ENCODE data around the gene STK31.
"Not testable (repeated sequence)": the region's sequence is repeated elsewhere in the genome, so short reads cannot be mapped to it uniquely, and the experiment has no call there.

The STK31 gene

GRCh38 chr7:23808421-23808820 lies 98.4 kb downstream of the STK31 start:
- no peak for DNase-seq (ENCODE audit: low read depth)

GRCh38 chr7:23810099-23810498 lies 100.1 kb downstream of the STK31 start:
- DNase-seq (ENCODE audit: low read depth), result no peak

DNA sequence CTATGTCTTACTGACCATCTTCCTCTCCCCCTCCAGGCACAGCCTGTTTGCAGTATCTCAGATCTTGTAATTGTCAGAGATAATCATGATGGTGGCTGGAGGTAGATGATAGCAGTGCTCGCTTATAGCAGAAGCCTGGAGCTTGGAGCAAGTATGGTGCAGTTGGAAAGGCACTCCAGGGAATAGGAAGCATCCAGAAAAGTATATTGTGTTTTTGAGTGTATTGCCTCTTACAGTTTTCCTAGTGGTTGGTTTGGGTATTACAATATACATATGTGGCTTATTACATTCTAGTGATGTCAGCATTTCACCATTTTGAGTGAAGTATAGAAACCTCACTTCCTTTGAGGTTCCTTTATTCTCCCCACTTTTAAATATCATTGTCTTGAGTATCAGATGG lies 101.5 kb downstream of the STK31 start:
- DNase-seq (ENCODE audit: low read depth), result peak; percentile 2

GRCh38 chr7:23828125-23828524 lies 118.1 kb downstream of the STK31 start:
- not testable (repeated sequence) for DNase-seq (ENCODE audit: low read depth)

- not testable (repeated sequence) for DNase-seq (ENCODE audit: low read depth)
These were observed 122.7 kb downstream of the STK31 start for GRCh38 chr7:23832733-23833132.

DNA sequence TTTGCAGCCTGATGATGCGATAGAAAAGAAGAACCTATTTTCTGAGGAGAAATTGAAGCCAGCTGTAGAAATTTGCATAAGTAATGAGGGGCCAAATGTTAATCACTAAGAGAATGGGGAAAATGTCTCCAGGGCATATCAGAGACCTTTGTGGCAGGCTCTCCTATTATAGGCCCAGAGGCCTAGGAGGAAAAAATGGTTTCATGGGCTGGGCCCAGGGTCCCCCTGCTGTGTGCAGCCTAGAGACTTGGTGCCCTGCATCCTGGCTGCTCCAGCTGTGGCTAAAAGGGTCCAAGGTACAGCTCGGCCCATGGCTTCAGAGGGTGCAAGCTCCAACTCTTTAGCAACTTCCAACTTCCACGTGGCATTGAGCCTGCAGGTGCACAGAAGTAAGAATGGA lies 123.4 kb downstream of the STK31 start:
- no peak for DNase-seq (ENCODE audit: low read depth)

- not testable (repeated sequence) for DNase-seq (ENCODE audit: low read depth)
These were observed 134.8 kb downstream of the STK31 start for GRCh38 chr7:23844837-23845236.

DNA sequence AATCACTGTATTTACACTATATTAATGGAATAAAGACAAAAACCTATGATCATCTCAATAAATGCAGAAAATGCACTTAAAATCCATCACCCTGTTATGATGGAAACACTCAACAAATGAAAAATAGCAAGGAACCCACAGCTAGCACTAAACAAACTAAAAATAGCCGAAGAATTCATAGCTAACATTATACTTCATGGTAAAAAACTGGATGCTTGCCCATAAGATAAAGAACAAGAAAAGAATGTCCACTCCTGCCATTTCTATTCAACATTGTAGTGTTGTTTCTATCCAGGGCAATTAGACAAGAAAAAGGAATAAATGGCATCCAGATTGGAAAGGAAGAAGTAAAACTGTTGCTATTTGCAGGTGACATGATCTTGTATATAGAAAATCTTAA lies 142.1 kb downstream of the STK31 start:
- DNase-seq (ENCODE audit: low read depth), result no peak

- no peak for DNase-seq (ENCODE audit: low read depth)
These were observed 143.0 kb downstream of the STK31 start for GRCh38 chr7:23852988-23853387.

GRCh38 chr7:23863209-23863787 lies 153.3 kb downstream of the STK31 start:
- DNase-seq (ENCODE audit: low read depth), result no peak

DNA sequence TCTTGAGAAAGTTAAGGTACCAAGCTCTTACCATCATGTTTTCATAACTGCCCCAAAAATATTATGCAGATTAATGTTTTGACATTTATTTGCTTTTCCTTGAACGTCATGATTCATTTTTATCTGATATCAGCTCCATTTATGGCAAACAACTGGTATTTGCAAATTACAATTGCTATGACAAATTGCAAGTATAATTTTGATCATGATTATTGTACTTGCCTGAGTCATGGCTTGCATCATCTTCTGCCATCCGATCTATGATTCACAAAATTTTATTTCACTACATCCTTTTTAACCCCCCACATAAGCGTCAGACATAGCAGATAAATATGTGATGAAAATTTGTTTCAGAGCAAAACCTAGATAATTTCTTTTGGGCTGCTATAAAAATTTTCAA lies 155.0 kb downstream of the STK31 start:
- no peak for DNase-seq (ENCODE audit: low read depth)

DNA sequence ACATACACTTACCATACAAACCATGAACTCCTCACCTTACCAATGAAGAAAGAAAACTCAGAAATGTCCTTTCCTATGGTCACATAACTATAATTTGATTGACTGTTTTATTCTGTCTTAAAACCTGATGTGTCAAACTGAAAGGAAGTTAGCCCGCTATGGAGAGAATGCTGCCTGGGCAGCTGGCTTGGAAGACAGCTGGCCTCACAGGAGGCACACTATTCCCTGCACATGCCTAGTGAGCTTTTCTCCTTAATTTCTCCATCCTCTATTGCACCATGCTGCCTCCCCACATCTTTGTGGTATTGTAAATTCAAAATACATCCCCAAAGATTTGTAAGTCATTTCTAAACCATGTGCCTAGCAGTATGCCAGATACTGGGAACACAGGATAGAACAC lies 163.3 kb downstream of the STK31 start:
- no peak for DNase-seq (ENCODE audit: low read depth)

DNA sequence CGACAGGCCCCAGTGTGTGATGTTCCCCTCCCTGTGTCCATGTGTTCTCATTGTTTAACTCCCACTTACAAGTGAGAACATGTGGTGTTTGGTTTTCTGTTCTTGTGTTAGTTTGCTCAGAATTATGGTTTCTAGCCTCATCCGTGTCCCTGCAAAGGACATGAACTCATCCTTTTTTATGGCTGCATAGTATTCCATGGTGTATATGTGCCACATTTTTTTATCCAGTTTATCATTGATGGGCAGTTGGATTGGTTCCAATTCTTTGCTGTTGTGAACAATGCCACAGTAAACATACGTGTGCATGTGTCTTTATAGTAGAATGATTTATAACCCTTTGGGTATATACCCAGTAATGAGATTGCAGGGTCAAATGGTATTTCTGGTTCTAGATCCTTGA lies 166.5 kb downstream of the STK31 start:
- not testable (repeated sequence) for DNase-seq (ENCODE audit: low read depth)

Measured in CMK (cell line).